HG03565 (cell line): ENCODE measurements around the gene OAS2.

Source experiments
- ATAC-seq: cut with Tn5 transposase; IDR thresholded peaks from one replicate; pipeline ENCODE4 v1.9.1; 2021; ENCODE audit warnings: mild to moderate bottlenecking, moderate library complexity; ENCODE audit not compliant: unreplicated experiment

OAS2 gene, protein sequence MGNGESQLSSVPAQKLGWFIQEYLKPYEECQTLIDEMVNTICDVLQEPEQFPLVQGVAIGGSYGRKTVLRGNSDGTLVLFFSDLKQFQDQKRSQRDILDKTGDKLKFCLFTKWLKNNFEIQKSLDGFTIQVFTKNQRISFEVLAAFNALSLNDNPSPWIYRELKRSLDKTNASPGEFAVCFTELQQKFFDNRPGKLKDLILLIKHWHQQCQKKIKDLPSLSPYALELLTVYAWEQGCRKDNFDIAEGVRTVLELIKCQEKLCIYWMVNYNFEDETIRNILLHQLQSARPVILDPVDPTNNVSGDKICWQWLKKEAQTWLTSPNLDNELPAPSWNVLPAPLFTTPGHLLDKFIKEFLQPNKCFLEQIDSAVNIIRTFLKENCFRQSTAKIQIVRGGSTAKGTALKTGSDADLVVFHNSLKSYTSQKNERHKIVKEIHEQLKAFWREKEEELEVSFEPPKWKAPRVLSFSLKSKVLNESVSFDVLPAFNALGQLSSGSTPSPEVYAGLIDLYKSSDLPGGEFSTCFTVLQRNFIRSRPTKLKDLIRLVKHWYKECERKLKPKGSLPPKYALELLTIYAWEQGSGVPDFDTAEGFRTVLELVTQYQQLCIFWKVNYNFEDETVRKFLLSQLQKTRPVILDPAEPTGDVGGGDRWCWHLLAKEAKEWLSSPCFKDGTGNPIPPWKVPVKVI

DNA sequence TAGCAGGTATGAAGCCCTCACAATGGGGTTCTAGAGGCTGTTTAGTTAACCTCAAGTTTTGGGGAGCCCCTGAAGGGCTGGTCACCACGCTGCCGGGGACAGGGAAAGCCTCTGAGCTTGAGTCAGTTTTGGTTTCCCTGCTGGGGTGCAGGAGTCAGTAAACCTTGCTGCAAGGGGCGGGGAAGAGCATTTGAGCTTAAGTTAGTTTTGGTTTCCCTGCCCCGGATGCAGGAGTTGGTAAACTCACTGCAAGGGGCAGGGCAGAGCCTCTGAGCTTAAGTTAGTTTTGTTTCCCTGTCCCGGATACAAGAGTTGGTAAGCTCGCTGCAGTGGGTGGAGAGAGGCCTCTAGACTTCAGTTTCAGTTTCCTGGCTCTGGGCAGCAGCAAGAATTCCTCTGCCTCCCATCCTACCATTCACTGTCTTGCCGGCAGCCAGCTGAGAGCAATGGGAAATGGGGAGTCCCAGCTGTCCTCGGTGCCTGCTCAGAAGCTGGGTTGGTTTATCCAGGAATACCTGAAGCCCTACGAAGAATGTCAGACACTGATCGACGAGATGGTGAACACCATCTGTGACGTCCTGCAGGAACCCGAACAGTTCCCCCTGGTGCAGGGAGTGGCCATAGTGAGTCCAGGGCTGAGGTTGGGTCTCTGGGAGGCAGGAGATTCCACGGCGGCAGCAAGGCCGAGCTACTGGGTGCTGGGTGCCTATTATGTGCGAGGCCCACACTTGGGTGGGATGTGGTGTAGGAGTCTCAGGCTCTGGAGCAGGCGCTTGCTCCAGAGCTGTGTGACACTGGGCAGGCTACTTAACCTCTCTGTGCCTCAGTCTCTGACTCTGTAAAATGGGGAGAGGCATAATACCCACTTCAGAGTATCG, at the start of gene OAS2:
TSS of gene OAS2 (plus strand) at position 357 of the 878 bp plus-strand sequence. CDS start at position 447, 90 bp downstream.
- ATAC-seq: peak; percentile 83

DNA sequence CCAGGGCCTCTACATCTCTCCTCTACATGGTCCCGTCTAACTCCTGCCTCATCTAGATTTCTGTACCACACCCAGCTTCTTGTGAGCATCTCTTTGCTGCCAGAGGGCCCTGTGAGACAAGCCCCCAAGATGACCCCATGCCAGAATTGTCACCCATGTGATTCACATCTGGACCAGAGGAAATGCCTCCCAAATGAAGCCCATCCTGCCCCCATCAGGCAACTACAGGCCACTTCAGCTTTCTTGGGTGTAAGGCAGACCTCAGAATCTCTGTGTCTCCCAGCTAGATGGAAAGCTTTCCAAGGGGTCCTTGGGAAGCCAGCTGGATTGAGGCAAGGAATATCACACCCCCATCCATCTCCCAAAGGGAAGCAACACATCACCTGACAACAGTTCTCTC, 49.3 kb upstream of the OAS2 start:
- ATAC-seq: no peak

DNA sequence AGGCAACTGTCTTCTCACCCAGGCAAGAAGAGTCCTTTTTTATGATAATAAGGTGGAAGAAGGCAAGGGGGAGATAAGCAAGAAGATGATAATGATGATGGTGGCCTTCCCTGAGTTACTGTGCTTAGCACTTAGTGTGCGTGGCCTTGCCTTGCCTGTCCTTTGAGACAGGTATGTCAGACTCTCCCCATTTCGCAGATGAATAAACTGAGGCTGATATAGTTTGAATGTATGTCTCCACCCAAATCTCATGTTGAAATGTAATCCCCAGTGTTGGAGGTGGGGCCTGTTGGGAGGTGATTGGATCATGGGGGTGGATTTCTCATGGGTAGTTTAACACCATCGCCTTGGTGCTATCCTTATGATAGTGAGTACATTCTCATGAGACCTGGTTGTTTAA, 48.6 kb upstream of the OAS2 start:
- ATAC-seq: no peak

DNA sequence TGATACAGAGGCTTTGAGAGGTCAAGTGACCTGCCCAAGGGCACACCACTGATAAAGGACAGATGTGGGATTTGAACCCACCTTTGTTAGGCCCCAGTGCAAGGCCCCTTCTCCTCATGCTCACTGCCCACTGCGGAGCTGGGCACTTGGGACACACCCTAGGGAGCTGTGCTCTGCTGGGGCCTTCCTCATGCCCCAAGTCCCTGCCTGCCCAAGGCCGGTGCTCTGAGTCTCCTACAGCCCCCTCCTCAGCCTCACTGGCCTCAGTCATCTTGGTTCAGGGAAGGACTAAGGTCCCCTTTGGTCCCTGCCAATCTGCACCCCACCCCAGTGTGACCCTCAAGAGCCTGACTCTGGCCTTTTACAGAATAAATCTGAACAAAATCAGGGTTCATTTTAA, 48.0 kb upstream of the OAS2 start:
- ATAC-seq: no peak

DNA sequence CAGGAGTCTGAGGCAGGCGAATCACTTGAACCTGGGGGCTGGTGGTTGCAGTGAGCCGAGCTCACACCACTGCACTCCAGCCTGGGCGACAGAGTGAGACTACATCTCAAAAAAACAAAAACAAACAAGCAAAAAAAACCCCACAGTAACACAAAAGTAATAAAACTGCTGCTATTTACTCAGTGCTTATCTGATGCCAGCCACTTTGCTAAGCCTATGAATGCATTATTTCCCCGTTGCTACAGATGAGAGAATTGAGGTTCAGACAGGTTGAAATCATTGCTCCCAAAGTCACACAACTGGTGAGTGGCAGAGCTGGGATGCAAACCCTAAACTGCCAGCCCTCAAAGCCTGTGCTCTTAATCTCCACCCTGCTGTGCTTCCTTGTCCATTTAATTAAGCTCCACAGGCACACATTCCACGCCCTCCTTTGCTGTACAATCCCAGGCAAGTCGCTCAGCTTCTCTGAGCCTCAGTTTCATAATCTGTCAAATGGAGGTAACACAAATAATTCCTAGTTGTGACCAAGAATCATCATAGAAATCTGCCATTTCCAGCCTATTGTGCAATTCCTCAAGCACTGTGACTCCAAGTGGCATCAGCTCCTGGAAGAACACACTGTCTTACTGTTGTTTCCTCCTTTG, 45.7 kb upstream of the OAS2 start:
- ATAC-seq: no peak

DNA sequence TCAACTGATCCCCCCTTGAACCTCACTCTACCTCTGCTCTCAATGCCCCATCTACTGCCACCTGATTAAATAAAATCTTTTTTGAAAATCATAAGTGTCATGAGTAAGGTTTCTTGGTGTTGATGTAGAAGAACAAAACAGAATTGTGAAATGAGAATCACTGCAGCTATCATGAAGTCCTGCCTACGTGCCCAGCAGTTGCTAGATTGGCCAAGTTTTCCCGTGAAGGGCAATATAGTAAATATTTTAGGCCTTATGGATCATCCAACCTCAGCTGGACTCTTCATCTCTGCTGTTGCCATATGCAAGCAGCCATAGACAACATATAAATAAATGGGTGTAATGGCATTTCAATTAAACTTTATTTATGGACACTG, 45.2 kb upstream of the OAS2 start:
- ATAC-seq: no peak

DNA sequence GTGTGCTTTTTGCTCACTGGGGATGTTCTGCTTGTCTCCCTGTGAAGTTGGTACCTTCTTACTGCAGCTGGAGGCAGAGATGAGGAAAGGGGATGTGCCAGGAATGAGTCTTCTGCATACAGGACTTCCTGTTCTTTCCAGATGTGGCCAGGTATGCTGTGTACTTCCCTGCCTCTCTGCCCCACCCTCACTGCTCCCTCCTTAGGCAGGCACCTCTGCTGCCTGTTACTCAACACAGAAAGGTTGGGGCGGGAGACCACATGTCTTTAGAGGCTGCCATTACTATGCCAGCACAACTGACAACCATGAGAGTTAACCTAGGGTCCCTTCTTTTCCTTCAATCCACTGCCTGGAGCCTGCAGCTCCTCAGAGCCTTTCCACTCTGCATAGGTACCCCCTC, 42.1 kb upstream of the OAS2 start:
- ATAC-seq: no peak

DNA sequence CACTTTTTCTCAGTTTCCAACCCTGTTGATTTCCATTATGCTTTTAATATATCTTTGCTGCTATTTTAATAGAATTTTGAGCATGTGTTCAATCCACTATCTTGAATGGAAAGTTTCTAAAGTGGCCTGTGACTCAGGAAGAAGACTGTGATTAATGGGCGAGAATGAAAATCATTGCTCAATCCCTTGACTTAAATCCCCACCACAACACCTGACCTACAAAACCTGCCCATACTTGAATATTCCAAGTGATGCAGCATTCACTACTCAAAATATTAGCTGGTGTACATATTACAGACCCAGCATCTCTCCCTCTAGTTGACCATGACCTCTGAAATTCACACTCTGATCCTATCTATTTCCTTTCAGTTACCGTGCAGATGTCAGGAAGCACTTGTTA, 41.4 kb upstream of the OAS2 start:
- no peak for ATAC-seq

DNA sequence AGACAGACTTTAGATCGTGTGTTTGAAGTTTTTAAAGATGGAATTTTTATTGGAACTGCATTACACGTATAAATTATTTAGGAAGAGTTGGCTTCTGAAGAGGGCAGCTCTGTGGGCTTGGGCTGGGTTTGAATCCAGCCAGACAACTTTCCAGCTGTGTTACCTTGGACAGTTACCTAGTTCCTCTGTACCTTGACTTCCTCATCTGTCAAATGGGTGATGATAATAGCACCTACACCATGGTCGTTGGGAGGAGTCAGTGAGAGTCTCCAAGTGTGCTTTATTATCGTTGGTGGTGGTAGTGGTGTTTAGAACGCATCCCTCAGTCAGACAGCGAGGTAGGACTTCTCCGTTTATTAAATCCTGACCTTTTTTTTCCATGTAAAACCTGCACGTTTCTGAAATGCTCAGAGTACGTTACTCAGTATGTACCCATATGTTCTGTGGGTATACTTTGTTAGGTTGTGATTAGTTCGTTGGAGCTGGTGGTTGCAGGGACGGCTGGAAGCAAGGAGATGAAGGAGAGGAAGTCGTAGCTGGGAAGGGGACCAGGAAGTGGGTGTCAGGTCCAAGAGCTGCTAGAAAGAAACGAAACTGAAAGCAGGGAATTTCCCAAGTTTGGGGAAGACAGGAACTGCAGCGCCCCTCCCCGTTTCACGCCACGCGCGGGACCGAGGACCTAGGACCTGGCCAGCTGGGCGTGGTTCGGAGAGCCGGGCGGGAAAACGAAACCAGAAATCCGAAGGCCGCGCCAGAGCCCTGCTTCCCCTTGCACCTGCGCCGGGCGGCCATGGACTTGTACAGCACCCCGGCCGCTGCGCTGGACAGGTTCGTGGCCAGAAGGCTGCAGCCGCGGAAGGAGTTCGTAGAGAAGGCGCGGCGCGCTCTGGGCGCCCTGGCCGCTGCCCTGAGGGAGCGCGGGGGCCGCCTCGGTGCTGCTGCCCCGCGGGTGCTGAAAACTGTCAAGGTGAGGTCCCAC, 40.3 kb upstream of the OAS2 start, which contains the start of gene OAS3:
TSS of gene OAS3 (plus strand) at position 734 of the 979 bp plus-strand sequence. CDS start at position 791, 57 bp downstream.
- no peak for ATAC-seq

DNA sequence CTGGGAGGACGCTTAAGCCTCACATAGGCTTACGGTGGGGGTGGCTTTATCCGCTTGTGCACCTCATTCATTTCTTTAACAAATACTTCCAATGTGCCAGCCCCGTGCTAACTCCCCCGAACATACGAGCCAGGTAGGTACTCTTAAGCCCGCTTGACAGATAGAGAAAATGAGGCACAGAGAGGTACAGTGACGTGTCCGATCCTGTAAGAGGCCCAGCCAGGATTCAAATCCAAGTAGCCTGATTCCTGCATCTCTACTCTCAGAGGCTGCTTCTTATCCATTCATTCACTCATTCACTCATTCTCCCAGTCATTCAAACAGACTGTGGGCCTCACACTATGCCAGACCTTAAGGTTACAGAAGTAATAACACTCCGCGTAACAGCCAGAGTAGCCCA, 39.6 kb upstream of the OAS2 start:
- no peak for ATAC-seq

DNA sequence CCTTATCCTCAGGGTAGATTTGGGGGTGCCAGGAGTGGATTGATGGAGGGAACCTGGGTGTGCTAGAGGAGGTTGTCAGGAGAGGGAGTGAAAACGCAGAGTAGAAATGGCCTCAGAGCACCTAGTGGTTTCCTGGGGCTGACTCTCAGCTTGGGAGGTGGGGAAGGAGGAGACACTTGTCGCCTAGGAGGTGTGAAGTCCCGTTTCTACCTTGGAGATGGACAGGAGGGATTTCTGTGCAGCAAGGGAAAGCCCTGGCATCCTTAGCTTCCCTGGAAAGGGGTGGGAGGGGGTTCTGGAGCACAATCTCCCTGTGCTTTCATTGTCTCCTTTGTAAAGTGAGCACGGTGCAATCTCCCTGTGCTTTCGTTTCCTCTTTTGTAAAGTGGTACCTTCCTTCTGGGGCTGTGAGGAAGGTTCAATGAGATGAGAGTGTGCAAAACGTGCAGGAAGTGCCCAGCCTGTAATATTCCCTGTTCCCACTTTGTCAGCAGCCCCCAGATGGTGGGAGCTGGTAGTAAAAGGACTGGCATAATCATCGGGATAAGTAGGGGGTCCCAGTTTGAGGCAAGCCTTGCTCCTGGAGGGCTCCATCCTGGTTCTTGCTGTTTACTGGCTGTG, 38.4 kb upstream of the OAS2 start:
- ATAC-seq: peak; percentile 51

DNA sequence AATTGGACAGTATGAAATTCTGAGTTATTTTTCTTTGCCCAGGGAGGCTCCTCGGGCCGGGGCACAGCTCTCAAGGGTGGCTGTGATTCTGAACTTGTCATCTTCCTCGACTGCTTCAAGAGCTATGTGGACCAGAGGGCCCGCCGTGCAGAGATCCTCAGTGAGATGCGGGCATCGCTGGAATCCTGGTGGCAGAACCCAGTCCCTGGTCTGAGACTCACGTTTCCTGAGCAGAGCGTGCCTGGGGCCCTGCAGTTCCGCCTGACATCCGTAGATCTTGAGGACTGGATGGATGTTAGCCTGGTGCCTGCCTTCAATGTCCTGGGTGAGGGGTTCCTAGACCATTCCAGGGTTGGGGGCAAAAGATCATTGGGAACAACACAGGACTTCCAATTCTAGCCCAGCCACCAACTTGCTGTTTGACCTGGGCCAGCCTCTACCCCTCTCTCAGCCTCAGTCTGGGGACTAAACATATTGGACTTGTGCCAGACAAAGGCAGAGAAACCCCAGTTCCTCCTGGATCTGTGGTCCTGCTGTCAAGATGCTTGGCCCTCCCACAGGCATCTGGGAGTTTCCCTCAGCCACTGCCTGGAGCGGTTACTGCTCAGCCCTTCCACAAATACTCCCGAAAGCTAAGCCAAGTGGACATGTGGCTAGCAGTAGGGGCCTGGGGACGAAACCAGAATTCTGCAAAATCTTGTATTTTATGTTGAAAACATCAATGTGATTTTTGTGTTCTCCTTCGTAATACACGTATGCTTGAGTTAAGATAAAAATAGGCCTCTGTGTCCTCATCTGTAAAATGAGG, 36.6 kb upstream of the OAS2 start:
- ATAC-seq: no peak

DNA sequence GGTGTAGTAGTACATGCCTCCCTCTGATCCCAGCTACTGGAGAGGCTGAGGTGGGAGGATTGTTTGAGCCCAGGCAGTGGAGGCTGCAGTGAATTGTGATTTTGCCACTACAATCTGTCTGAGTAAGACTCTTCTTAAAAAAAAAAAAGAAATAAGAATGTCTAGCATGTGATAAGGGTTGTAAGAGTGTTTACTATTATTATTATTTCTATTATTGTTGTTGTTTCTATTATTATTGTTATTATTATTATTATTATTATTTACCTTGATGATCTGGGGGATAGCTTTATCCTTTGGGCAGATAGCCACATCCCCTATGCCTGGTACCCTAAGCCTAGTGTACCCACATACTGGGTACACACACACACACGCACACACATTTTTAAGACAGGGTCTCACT, 35.7 kb upstream of the OAS2 start:
- ATAC-seq: no peak

DNA sequence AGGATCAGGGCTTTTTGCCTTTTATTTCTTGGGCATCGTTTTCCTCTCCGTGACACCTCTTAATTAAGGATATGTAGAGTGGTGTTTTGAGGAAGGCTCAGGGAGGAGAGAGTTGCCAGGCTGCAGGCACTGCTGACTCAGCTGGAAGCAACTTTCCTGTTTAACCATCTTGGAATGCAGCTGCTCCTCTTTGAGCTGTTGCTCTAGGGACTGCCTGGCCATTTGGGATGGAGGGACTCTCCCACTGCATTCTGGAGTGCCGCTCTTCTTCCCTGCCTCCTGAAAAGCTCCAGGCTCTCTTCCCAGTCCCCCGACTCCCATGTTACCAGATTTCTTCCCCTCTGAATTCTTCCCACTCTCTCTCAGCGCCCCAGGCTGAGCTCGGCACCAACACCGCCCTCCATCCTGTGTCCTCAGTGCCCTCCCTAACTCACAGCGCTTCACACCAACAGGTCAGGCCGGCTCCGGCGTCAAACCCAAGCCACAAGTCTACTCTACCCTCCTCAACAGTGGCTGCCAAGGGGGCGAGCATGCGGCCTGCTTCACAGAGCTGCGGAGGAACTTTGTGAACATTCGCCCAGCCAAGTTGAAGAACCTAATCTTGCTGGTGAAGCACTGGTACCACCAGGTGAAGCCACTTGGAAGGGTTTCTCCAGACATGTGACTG, 34.2 kb upstream of the OAS2 start:
- no peak for ATAC-seq

DNA sequence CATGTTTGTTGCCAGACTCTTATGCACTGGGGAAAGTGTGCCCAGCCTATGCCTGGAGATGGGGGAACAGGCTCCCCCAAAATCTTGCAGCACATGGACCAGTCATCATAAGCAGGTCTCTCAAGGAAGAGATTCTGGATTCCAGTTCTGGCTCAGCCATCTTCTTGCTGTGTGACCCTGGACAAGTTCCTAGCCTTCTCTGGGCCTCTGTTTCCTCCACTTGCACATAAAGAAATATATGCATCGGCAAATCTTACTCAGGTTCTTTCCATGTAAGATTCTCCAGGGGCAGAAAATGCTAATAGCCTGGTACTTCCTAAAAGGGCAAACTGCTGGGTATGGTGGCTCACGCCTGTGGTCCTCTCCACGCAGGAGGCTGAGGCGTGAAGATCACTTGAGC, 32.8 kb upstream of the OAS2 start:
- ATAC-seq: no peak

DNA sequence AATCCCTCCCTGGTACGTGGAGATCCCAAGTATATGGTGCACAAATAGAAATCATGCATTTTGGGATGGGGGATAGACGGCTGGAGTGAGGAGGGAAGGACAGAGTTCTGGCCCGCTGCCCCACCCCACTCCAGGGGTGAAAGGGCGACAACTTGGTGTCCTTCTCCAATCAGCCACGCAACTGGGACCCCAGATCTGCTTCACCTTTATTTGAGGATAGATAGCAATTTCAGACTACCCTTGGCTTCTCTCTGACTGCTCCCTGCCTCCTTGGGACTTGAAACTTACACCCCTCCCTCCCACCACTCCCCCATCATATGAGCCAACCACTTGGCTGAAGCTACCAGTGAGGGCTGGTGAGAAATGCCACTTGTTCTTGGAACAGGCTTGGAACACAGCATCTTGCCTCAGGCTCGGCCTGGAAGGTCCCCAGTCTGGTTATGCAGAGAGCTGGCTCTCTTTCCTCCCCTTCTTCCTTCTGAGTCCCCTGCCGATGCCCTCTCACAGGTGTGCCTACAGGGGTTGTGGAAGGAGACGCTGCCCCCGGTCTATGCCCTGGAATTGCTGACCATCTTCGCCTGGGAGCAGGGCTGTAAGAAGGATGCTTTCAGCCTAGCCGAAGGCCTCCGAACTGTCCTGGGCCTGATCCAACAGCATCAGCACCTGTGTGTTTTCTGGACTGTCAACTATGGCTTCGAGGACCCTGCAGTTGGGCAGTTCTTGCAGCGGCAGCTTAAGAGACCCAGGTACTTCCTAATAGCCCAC, 31.9 kb upstream of the OAS2 start:
- ATAC-seq: no peak

DNA sequence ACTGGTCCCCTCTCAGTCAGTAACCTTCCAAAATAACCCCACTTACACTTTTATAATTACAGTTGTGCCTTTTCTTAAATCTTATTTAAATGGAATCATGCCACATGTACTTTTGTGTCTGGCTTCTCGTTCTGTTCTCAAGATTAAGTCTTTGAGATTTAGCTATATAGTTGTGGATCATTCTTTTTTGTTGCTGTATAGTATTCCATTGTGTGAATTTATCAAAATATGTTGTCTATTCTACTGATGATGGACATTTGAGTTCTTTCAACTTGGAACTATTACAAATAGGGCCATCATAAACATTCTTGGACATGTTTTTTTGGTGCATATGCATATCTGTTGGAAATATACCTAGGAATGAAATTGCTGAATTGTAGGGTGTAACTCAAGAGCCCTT, 31.0 kb upstream of the OAS2 start:
- no peak for ATAC-seq
